CD4-positive, alpha-beta T cell treated with Interferon gamma for 1 hour (primary cell): ENCODE results near the gene HJURP.

Experiments used
- DNase-seq: peaks from one replicate; pipeline ENCODE4 v3.0.0-alpha.2; 2020

The HJURP gene

GRCh38 chr2:233847248-233847898 is 7.0 kb downstream of the HJURP start:
- no peak for DNase-seq

GRCh38 chr2:233846387-233847247 is 7.7 kb downstream of the HJURP start:
- no peak for DNase-seq

- DNase-seq, result no peak
Observed at GRCh38 chr2:233845301-233846060, 8.9 kb downstream of the HJURP start.

- DNase-seq, result no peak
Observed at GRCh38 chr2:233844836-233845235, 9.5 kb downstream of the HJURP start.

GRCh38 chr2:233844064-233844807 is 10.1 kb downstream of the HJURP start:
- no peak for DNase-seq

- no peak for DNase-seq
Observed at GRCh38 chr2:233841183-233841582, 13.2 kb downstream of the HJURP start.

GRCh38 chr2:233840520-233840919 is 13.8 kb downstream of the HJURP start:
- no peak for DNase-seq

- DNase-seq, result no peak
Observed at GRCh38 chr2:233839447-233839820, 14.9 kb downstream of the HJURP start.

GRCh38 chr2:233838726-233839446 is 15.4 kb downstream of the HJURP start:
- DNase-seq, result no peak

- DNase-seq, result no peak
Observed at GRCh38 chr2:233838251-233838650, 16.1 kb downstream of the HJURP start.

- DNase-seq, result no peak
Observed at GRCh38 chr2:233837694-233838229, 16.6 kb downstream of the HJURP start.

GRCh38 chr2:233836359-233836758 is 18.0 kb downstream of the HJURP start:
- DNase-seq, result no peak

GRCh38 chr2:233835230-233836186 is 18.8 kb downstream of the HJURP start:
- no peak for DNase-seq

- no peak for DNase-seq
Observed at GRCh38 chr2:233833345-233833744, 21.0 kb downstream of the HJURP start.

GRCh38 chr2:233832869-233833311 is 21.4 kb downstream of the HJURP start:
- DNase-seq, result no peak

- no peak for DNase-seq
Observed at GRCh38 chr2:233832414-233832813, 21.9 kb downstream of the HJURP start.

GRCh38 chr2:233831861-233832260 is 22.5 kb downstream of the HJURP start:
- no peak for DNase-seq

- no peak for DNase-seq
Observed at GRCh38 chr2:233831011-233831721, 23.2 kb downstream of the HJURP start.

GRCh38 chr2:233830111-233830802 is 24.1 kb downstream of the HJURP start:
- no peak for DNase-seq
